Uterus (tissue), 2 donors: ENCODE results near the gene SLAMF8.

Experiments used
- CTCF ChIP-seq, 4 experiments: fragments of 200-600 bp in 2 of 4; fragments of 450-650 bp in 2 of 4; sonication (generic) in 2 of 4; IDR thresholded peaks; one replicate each; pipeline ENCODE4 v1.5.1; 2016 to 2019; ENCODE audit warnings: antibody characterized with exemption in 4 of 4, mild to moderate bottlenecking in 2 of 4, moderate library complexity in 1 of 4
- POLR2A ChIP-seq, 2 donors: fragments of 450-650 bp; IDR thresholded peaks; one replicate each; pipeline ENCODE4 v1.6.1; 2016; ENCODE audit warnings: antibody characterized with exemption in 2 of 2, mild to moderate bottlenecking in 1 of 2, moderate library complexity in 1 of 2

GRCh38 chr1:159827102-159827490 is 423 bp downstream of the SLAMF8 start:
- TF ChIP-seq CTCF (IDR thresholded peaks at IDR 0.05) (no peak), POLR2A (IDR thresholded peaks at IDR 0.05) (no peak)
